Prostate gland (tissue), 2 donors: ENCODE data around the gene MAML3. TPM values are rescaled to one million over a fixed set of nuclear protein-coding genes. Genes with fewer than 3 reads are reported as not detected.

Experiments
- DNase-seq: peaks from one replicate; pipeline ENCODE4 v3.0.0-alpha.2; 2019; ENCODE audit warnings: low spot score
- H3K27ac ChIP-seq, 2 donors: fragments of 200-600 bp; sonication (generic); 2 replicates each; pipeline ENCODE4 v1.5.1; 2017 to 2019
- H3K27me3 ChIP-seq: fragments of 200-600 bp; sonication (generic); replicated peaks from 2 replicates; pipeline ENCODE4 v1.5.1; 2019; ENCODE audit not compliant: insufficient read depth
- H3K36me3 ChIP-seq, 2 donors: fragments of 200-600 bp; sonication (generic); 1 replicate in 1 of 2; 2 replicates in 1 of 2; pipeline versions ENCODE4 v1.5.1 to v1.8.1; 2017 to 2019
- H3K4me1 ChIP-seq: fragments of 200-600 bp; sonication (generic); replicated peaks from 2 replicates; pipeline ENCODE4 v1.5.1; 2019
- H3K4me3 ChIP-seq, 2 donors: fragments of 200-600 bp; sonication (generic); 2 replicates each; pipeline ENCODE4 v1.5.1; 2017 to 2019
- H3K9me3 ChIP-seq: fragments of 200-600 bp; sonication (generic); 2 replicates; pipeline ENCODE4 v1.5.1; 2017
- POLR2A ChIP-seq: fragments of 450-650 bp; IDR thresholded peaks from one replicate; pipeline ENCODE4 v1.6.1; 2016; ENCODE audit warnings: antibody characterized with exemption, mild to moderate bottlenecking
- POLR2AphosphoS5 ChIP-seq: sonication (generic); formaldehyde crosslinking; IDR thresholded peaks from one replicate; pipeline ENCODE4 v1.6.1; 2017; ENCODE audit warnings: antibody characterized with exemption
- whole genome bisulfite sequencing: methylation state at CpG from one replicate; pipeline ENCODE4 v1.1.5; 2018; 5-methylcytosine and 5-hydroxymethylcytosine counted together
- intact Hi-C: fragments of 100-400 bp; cut with DNase I; formaldehyde crosslinking; loops from one replicate; pipeline ENCODE4 v1.14.2; 2022
- total RNA-seq, 2 donors: library from RNA; depleted of rRNA; stranded (reverse); fragments of >200 nt; gene quantifications; one replicate each; pipeline ENCODE4 v1.1.0, GENCODE V29; 2016
- TF ChIP-seq, protein P1 (sequence below), 4 experiments: fragments of 200-600 bp in 2 of 4; fragments of 450-650 bp in 2 of 4; sonication (generic) in 2 of 4; IDR thresholded peaks; 1 replicate in 3 of 4; 2 replicates in 1 of 4; pipeline ENCODE4 v1.5.1; 2016 to 2019; ENCODE audit warnings: antibody characterized with exemption in 4 of 4, mild to moderate bottlenecking in 2 of 4, moderate library complexity in 2 of 4

Gene MAML3
- total RNA-seq, 2 donors from 2014 or later = 15.0 to 30.6 TPM

DNA sequence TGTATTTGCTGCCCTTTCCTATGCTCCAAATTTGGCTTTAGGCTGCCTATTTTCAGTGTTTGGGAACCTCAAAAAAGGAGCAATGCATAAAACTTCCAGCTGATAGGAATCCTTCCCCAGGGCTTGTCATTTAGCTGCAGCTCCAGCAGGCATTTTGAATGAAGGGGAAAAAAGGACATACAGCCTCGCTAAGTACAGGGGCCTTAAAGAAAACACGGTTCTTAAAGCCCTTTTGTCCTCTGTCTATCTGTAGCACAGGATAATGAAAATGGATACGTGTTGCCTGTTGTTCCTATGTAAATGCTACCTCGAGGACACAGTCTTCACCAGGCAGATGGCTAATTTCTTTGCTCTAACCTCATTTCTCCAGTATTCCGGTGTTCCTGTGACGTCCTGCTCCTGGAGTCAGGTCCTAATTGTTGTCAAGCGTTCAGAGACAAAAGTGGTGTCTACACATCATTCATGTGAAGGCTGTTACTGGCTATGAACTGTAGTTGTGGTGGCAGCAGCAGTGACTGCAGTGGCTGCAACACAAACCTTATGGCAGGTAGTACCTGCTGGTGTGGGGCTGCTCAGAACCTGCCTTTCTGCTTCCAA lies 371.0 kb downstream of the MAML3 start:
- H3K9me3 ChIP-seq = no peaks in the 10 kb centered on the region
- no peak for DNase-seq
- intact Hi-C loops = no loop called here

DNA sequence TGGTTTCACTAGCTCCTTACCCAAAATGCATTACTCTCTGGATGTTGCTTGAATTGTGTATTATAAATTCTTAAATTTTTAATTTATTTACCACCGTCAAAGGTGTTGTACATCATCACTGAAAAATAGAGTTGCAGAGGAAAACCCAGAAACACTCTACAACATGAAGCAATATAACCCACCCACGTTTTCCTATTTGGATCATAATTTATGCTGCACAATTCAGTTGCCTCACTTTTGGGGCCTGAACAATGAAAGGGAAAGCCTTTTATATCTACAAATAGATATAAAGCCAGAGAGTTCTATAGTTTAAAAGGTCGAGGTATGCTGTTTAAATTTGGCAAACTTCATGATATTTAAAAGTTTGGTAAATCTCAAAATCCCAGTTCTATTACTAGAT lies 372.9 kb downstream of the MAML3 start:
- no peak overlapping the region for H3K4me3 ChIP-seq
- TF ChIP-seq POLR2AphosphoS5 (no peak), POLR2A (no peak)
- TF ChIP-seq, protein P1, sequence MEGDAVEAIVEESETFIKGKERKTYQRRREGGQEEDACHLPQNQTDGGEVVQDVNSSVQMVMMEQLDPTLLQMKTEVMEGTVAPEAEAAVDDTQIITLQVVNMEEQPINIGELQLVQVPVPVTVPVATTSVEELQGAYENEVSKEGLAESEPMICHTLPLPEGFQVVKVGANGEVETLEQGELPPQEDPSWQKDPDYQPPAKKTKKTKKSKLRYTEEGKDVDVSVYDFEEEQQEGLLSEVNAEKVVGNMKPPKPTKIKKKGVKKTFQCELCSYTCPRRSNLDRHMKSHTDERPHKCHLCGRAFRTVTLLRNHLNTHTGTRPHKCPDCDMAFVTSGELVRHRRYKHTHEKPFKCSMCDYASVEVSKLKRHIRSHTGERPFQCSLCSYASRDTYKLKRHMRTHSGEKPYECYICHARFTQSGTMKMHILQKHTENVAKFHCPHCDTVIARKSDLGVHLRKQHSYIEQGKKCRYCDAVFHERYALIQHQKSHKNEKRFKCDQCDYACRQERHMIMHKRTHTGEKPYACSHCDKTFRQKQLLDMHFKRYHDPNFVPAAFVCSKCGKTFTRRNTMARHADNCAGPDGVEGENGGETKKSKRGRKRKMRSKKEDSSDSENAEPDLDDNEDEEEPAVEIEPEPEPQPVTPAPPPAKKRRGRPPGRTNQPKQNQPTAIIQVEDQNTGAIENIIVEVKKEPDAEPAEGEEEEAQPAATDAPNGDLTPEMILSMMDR (IDR thresholded peaks at IDR 0.05) = no peak
- no peaks in the 10 kb centered on the region for H3K4me1 ChIP-seq
- intact Hi-C loops = no loop called here
- H3K27ac ChIP-seq = no peak overlapping the region
- H3K9me3 ChIP-seq = no peaks in the 10 kb centered on the region
- no peak for DNase-seq
- no peaks in the 10 kb centered on the region for H3K27me3 ChIP-seq
- H3K36me3 ChIP-seq = no peaks in the 10 kb centered on the region
- WGBS = 75% methylated on average over 3 of the region's 3 CpGs

More for the DNA sequence above, 371.0 kb downstream of the MAML3 start:
- H3K27ac ChIP-seq = no peak overlapping the region
- H3K4me3 ChIP-seq = no peak overlapping the region
- TF ChIP-seq POLR2AphosphoS5 (no peak), POLR2A (no peak)
- TF ChIP-seq, protein P1 (IDR thresholded peaks at IDR 0.05) = no peak
- no peaks in the 10 kb centered on the region for H3K36me3 ChIP-seq
- no peaks in the 10 kb centered on the region for H3K4me1 ChIP-seq
- 72% methylated on average over 7 of the region's 7 CpGs for WGBS
- no peaks in the 10 kb centered on the region for H3K27me3 ChIP-seq

DNA sequence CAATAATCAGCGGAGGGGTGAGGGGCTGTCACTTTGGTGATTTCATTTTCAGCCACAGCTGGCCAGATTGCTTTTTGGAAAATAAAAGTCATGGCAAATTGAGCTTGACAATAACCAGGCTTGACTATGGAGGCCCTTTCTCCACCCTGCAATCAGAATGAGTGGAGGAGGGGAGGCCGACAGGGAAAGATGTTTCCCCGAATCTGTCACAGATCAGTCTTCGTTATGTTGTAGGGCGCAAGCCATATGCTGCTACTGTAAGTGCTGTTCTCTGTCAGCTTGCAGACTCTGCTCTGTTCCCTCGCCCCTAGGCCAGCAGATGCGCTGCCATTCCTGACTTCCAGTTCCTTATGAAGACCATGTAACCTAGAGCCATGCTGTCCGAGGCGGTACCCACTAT lies 374.3 kb downstream of the MAML3 start:
- Histone ChIP-seq H3K27ac (no peak overlapping the region), H3K27me3 (no peaks in the 10 kb centered on the region), H3K36me3 (no peaks in the 10 kb centered on the region), H3K9me3 (no peaks in the 10 kb centered on the region), H3K4me1 (no peaks in the 10 kb centered on the region), H3K4me3 (no peak overlapping the region)
- intact Hi-C loops = no loop called here
- WGBS = 94% methylated on average over 9 of the region's 9 CpGs
- TF ChIP-seq, protein P1 (IDR thresholded peaks at IDR 0.05) = no peak
- DNase-seq = no peak

DNA sequence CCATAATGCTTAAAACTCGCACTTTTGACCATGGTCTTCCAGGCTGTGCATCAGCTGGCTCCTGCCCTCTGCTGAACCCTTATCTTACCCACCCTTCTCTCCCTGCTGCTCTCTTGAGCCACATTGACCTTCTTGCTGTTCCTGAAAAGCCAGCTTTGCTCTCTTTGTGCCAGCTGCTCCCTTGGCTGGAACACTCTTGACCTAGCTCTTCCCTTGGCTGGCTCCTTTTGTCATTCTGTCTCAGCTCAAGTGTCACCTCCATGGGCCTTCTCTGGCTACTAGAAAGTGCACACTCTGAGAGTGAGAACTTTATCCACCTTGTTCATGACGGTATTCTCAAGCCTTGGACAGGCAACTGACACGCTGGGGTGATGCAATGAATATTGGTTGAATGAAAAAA lies 376.2 kb downstream of the MAML3 start:
- WGBS = 96% methylated on average over 3 of the region's 3 CpGs
- intact Hi-C loops = no loop called here
- Histone ChIP-seq H3K27ac (no peak overlapping the region), H3K27me3 (no peaks in the 10 kb centered on the region), H3K4me3 (no peak overlapping the region), H3K9me3 (no peaks in the 10 kb centered on the region), H3K36me3 (no peaks in the 10 kb centered on the region), H3K4me1 (peaks cover 7% of the 10 kb centered on the region)
- no peak for DNase-seq
- TF ChIP-seq, protein P1 (IDR thresholded peaks at IDR 0.05) = no peak
- no peak for TF ChIP-seq POLR2A
- no peak for TF ChIP-seq POLR2AphosphoS5

- WGBS = 71% methylated on average over 4 of the region's 4 CpGs
Measured at GRCh38 chr4:139776235-139776634, 377.7 kb downstream of the MAML3 start.

More at GRCh38 chr4:139776235-139776634, 377.7 kb downstream of the MAML3 start:
- TF ChIP-seq, protein P1 (IDR thresholded peaks at IDR 0.05) = no peak
- TF ChIP-seq POLR2AphosphoS5 = no peak
- no peak for TF ChIP-seq POLR2A
- Histone ChIP-seq H3K9me3 (no peaks in the 10 kb centered on the region), H3K36me3 (no peaks in the 10 kb centered on the region), H3K27ac (no peak overlapping the region), H3K4me1 (peaks cover 7% of the 10 kb centered on the region), H3K4me3 (no peak overlapping the region), H3K27me3 (no peaks in the 10 kb centered on the region)
- DNase-seq = no peak
- intact Hi-C loops = no loop called here
